Activated CD4-positive, alpha-beta T cell treated with anti-CD3 and anti-CD28 coated beads, Interleukin-2, amount 50 U/mL, for 1 hour (primary cell): ENCODE data around the gene RFXANK.

Experiments used
- DNase-seq: peaks from one replicate; pipeline ENCODE4 v3.0.0-alpha.2; 2020

Gene RFXANK

DNA sequence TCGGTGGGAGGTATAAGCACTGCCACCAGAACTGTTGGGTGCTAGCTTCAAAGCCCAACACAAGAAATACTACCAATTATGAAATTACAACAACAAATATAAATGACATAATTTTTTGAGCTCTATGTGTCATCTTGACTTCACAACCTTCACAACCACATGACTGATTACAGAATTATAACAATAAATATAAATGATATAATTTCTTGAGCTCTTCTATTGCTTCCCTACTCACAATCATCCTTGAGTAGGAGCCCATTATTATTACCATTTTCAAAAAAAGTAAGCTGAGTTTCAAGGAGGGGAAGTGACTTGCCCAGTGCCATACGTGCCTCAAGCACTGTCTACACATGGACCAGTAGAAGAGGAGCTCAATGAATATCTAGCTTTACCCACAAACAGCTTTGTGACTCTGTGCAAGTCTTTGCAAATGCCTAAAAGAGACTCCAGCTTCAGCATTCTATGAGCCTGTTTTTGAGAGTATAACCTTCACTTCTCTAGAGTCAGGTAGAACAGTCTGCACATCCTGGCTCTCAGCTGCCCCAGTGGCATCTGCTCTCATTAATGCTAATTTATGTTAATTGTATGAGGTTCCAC is 42.3 kb downstream of the RFXANK start:
- no peak for DNase-seq

DNA sequence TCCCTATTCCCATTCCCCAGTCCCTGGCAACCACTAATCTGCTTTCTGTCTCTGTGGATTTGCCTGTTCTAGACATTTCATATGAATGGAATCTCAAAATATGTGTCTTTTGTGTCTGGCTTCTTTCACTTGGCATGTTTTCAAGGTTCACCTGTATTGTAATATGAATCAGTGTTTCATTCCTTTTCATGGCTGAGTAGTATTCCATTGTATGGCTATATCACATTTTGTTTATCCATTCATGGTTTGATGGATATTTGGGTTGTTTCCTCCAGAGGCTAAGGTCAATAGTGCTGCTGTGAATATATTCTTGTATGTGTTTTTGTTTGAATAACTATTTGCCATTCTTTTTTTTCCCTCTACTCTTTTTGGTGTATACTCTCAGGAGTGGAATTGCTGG is 44.1 kb downstream of the RFXANK start:
- no peak for DNase-seq

- DNase-seq = no peak
Observed at GRCh38 chr19:19238126-19238894, 46.3 kb downstream of the RFXANK start.

- DNase-seq = no peak
Observed at GRCh38 chr19:19239675-19240074, 47.6 kb downstream of the RFXANK start.

- DNase-seq = no peak
Observed at GRCh38 chr19:19240476-19240875, 48.4 kb downstream of the RFXANK start.

GRCh38 chr19:19250196-19250801 is 58.2 kb downstream of the RFXANK start:
- DNase-seq = no peak
